Left kidney (tissue), 2 donors: ENCODE measurements around the gene REC114. TPM values are rescaled to one million over a fixed set of nuclear protein-coding genes. Genes with fewer than 3 reads are reported as not detected.
"Not testable (repeated sequence)": the region's sequence is repeated elsewhere in the genome, so short reads cannot be mapped to it uniquely, and the experiment has no call there.

Experiments
- DNase-seq: peaks from one replicate; pipeline ENCODE4 v3.0.0-alpha.2; 2013
- polyA plus RNA-seq: library from polyadenylated mRNA; unstranded; fragments of 120-200 nt; gene quantifications from one replicate; pipeline ENCODE4 v1.2.1, GENCODE V29; 2013; ENCODE audit not compliant: insufficient read length

The REC114 gene
- polyA plus RNA-seq, 1 donor, result not detected

DNA sequence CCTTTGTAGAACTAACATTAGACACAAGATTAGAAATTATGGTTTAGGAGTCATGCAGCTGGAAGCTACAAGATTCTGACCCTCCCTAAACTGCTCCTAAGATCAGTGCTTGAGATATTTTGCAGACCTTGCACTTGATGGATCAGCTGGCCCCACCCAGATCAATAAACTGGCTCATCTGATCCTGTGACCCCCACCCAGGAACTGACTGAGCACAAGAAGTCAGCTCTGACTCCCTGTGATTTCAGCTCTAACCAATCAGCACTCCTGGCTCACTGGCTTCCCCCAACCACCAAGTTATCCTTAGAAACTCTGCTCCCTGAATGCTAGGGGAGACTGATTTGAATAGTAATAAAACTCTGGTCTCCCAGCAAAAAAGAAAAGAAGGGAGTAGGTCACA lies 134.6 kb downstream of the REC114 start:
- not testable (repeated sequence) for DNase-seq

DNA sequence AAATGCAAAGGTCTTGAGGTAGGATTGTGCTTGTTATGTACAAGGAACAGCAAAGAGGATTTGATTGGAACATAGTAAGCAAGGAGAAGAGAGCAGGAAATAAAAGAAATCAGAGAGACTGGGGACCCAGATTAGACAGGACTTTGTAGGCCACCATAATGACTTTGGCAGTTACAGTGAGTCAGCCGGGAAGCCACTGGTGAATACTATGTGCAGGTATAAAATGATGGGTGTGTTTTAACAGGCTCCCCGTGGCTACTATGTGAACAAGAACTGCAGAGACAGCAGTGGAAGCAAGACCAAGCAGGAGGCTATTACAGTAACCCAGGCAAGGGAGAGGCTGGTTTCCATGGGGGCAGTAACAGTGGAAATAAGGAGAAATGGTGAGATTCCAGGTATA lies 135.1 kb downstream of the REC114 start:
- no peak for DNase-seq

DNA sequence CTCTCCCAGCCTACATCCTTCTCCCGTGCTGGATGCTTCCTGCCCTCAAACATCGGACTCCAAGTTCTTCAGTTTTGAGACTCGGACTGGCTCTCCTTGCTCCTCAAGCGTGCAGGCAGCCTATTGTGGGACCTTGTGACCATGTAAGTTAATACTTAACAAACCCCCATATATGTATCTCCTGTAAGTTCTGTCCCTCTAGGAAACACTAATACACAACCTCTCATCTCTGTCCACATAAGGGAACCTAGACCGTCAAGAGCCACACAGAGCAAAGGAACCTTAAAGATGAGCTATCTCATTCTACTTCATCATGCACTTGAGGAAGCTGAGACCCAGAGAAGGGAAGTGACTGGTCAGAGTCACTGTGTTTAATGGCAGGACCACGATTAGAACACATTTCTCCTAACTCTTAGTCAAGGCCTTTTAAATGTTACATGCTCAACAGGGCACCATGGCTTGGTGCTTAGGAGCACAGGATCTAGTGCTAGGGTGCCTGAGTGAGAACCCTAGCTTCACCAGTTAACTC lies 140.0 kb downstream of the REC114 start:
- DNase-seq, result no peak

DNA sequence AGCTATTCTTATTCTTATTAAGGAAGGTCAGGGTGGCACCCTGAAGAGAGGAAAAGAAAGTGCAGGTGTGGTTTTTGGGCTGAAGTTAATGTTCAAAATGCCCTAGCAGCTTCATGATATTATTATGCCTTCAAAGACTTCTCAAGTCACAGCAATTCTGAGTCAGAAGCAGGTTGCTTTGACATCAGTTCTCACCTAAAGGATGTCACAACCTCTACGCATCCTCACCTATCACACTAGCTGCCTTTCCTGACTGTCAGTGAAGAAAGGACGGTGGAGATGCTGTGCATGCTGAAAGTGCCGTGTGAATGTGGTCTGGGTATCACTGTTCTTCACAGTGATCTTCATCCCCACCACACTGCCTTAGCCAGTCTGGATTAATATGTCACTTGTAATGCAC lies 140.6 kb downstream of the REC114 start:
- DNase-seq, result no peak

DNA sequence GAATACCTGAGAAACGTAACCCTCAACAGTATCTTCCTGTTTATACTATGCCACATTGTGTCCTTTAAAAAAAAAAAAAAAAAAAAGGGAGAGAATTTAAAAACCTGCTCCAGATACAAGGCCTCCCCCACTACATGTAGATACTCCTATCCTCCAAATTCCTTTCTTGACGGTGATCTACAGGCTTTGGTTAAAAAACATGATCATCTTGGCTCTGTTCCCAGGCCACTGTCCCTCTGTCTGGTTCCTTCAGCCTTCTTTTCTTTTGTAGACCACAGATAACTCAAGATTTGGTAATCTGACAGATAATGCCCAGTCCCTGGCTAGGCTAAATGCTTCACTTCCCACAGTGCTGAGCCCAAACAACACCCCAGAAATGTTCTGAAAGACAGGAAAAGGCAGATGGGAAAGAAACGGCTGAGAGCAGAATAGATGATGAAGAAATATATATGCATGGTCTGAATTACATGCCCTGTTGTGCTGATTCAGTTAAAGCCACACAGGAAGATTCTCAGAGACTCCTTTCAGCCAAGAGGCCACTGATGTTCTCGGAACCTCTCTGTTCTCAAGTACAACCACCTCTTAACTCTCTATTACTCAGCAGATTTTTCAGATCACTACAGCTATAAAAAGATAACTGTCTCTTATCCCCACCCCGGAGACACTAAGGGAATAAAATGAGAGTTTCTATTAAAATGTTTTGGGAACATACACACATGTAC lies 141.9 kb downstream of the REC114 start:
- no peak for DNase-seq

DNA sequence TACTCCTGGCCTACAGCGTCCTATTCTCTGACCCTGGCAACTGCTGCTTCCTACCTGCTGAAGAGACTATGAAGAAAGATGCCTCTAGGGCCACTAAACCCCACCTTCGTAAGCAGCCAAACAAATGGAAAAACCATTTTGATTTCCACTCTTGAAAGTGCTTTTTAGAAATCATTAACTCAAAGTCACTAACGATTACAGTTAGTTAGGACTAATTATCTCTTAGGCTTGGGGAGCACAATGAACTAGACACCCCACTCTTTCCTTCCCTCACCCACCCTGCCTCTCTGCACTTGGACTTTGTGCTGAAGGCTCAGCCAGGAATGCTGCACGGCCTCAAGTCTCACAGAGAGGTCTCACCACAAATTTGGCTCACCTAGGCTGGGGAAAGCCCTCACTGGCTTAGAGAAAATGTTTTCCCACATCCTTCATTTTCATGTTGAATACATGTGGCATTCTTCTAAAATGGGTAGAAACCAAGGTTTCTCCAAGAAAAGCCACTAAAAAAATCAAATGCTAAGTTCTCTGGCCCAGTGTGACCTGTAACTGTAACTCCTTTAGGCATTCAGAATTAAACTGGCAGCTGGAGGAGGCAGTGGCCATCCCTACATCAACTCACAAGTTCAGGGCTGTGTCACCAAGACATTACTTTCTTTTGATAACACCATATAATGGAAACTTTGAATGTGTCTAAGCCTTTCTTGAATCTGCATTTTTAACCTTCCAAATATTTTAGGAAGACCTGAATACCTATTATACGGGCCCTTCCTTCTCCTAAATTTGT lies 143.1 kb downstream of the REC114 start:
- no peak for DNase-seq

DNA sequence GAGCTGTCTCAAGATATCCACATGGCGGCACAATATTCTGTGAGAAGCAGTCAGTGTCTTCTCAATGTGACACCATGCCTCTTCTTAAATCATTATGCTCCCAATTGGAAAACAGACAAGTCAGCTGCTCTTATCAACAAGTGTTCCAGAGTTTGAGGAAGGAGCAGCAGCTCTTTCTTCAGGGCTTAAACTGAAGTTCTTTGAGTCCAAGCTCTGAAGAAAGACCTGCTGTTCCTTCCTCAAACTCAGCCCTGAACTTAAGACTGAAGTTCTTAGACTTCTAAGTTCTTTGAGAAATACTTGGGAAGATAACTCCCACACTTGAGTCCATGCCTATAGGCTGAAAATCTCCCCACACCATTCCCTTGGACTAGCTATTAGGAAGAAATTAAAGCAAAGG lies 146.8 kb downstream of the REC114 start:
- DNase-seq, result no peak

DNA sequence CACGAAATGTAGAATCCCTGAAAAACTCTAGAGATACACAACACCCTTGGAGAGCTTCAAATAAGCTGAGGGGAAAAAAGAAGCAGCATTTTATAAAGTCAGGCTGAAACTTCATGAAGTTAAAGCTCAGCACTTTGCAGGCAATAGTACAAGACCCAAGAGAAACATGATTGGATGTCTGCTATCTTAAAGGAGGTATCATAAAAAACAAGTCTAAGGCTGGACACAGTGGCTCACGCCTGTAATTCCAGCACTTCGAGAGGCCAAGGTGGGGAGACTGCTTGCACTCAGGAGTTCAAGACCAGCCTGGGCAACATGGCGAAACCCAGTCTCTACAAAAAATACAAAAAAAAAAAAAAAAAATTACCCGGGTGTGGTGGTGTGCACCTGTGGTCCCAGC lies 147.3 kb downstream of the REC114 start:
- DNase-seq, result no peak

DNA sequence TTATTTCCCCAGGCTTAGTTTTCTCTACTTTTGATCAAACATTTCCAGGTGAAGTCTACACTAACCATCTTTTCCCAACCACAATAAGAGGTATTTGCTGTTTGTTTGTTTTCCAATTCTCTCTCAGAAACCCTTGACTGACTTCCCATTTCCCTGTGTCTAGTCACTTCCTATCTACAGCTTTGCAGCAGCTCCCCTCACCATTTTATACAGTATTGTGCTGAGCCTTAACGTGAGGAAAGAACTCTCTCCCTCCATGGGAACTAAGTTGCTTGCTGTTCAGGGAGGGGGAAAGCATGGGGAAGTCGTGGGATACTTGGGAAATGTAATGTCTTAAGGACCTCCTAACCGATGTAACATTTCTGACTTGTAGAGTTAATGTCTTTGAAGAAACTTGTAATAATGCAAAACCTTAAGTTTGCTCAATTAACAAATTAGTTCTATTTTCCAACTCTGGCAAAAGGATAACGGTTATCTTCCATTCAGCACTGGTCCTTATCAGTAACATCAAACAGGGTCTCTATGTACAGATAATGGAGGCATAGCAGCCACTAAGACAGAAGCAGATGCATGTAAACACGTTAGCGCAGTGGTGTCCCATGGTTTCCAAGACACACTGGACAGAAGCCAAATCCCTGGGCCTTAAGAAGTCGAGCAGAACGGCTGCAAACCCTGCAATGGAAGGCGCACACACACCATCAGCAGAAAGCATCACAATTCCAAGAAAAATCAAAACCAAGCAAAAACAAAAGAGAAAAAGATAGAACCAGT lies 150.5 kb downstream of the REC114 start:
- DNase-seq, result peak; percentile 40

DNA sequence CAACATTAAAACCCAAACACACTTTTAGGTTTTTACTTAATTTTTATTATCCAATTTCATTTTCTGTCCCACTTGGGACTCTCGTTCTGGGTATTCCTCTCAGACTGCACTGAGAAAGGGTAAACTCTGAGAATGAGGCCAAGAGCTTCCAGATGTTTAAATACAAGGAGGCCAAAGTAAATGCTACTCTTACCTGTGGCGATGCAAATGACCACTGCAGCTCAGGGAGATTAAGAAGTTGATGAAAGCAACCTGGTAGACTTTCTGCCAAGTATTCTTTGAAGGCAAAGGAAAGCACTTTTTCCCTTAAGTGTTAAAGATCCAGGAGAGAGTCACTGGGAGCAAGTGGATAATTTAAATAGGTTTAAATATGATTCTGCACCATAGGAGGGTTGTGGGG lies 151.1 kb downstream of the REC114 start:
- DNase-seq, result no peak

DNA sequence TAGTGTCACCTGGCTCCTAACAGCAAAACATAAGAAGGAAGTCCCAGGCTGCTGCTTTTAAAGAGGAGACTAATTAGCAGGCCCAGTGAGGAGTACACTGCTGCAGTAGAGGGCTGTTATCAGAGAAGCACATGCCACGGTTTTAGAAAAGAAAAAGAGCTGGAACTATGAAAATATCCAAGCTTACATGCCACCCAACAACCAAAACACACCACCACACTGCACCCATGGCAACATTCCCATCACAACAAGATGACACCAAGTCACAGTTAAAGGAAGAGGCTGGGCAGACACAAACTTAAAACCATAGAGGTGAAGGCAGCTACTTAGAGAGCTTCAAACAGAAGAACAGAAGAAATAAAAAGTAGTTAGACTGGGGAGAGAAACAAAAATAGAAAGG lies 153.2 kb downstream of the REC114 start:
- DNase-seq, result no peak

DNA sequence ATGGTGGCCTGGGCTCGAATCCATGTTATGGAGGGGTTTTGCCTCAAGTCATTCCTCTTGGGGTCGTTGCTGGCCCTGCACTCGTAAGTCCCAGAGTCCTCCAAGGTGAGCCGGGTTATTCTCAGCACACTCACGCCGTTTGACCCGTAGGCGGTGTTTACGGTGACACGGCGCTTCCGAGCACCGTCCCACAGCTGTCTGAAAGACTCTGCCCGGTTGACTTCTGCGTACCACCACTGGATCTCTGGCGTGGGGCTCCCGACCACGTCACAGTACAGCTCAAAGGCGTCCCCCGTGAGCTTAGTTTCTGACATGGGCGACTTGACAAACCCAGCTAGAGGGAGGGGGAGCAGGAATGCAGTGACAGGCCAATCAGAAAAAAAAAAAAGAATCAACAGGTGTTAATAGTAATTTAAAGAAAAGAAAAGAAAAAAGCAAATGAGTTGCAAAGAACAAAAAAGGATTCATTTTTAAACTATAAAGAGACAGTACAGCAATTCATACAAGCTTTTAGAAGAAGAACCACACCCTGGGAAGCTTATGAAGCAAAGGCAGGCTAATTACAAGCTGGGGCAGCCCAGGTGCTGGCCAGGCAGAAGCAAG lies 154.2 kb downstream of the REC114 start:
- DNase-seq, result no peak

DNA sequence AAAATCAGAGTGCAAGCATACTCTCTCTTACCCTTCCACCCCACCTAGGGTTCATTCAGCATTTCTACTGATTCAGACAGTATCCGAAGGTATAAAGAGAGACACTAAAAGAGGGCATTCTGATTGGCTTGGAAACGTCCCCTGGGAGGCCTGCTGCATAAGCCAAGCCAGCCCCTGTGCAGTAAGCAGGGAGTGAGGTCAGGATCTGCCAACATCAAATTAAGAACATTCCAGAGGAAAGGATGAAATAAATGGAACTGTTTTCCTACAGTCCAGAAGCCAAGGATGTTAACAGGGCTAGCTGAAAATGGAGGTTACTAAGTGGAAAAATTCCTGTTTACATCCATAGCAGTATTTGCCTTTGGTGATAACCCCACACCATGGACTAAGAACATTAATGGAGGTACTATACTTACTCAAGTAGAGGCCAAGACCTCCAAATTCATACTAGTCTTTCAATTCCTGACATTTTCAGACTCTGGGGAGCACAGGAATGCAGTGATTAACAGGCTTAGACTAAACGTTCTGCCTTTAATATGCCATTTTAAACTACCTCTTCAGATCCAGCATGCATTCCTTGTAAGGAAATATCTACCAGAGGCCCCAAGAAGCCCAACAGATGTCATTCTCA lies 155.7 kb downstream of the REC114 start:
- DNase-seq, result peak; percentile 35

DNA sequence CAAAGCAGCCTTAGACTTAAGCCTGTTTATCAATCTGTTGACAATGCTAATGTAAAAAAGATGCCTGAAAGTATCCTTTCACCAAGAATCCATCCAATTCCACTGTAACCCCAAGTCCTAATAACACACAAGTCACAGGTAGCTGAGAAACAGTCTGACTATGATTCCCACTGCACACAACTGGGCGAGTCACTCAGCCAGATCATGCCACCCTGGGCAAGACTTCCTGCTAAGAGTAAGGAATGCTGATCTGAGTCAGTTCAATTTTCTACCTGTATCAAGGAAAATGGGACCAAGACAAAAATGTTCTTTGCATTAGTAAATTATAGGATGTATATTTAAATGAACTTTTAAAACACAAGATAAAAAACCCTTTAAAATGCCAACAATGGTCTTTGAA lies 157.0 kb downstream of the REC114 start:
- no peak for DNase-seq

DNA sequence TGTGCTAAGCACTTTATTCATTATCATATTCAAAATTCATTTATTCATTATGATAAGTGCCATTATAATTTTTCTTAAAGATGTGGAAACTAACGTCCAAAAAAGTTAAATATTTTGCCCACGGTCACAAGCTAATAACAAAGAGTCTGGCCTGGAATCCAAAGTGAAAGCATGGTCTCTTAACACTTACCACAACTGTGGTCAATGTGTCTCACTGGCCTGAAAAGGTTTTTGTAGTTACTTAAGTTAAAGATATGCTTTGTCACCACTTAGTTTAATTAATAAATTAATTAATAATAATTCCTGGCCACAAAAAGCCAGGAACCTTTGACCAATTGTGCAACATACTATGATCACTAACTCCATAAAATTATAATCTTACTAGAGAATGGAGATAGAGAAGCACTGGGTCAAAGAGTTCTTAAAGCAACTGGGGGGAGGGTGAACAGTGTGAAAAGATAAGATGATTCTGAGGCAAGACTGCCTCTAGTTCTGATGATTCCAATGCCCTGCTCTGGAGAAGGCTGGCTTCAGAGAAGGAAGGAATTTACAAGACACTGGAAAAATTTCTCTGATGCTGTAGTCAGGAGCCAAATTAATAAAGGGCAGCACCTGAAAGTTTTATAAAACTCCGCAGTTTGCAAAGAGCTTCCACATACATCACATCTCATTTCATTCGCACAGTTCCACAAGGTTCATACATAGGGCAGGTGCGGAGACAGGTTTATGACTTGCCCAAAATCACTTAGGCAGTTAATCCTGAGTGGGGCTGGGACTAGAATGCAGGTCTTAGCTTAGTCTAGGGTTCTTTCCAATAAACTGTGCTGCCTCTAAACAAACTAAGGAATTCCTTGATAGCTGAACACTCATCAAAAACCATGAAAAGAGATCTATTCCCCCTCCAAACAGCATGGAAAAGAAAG lies 157.7 kb downstream of the REC114 start:
- DNase-seq, result no peak

DNA sequence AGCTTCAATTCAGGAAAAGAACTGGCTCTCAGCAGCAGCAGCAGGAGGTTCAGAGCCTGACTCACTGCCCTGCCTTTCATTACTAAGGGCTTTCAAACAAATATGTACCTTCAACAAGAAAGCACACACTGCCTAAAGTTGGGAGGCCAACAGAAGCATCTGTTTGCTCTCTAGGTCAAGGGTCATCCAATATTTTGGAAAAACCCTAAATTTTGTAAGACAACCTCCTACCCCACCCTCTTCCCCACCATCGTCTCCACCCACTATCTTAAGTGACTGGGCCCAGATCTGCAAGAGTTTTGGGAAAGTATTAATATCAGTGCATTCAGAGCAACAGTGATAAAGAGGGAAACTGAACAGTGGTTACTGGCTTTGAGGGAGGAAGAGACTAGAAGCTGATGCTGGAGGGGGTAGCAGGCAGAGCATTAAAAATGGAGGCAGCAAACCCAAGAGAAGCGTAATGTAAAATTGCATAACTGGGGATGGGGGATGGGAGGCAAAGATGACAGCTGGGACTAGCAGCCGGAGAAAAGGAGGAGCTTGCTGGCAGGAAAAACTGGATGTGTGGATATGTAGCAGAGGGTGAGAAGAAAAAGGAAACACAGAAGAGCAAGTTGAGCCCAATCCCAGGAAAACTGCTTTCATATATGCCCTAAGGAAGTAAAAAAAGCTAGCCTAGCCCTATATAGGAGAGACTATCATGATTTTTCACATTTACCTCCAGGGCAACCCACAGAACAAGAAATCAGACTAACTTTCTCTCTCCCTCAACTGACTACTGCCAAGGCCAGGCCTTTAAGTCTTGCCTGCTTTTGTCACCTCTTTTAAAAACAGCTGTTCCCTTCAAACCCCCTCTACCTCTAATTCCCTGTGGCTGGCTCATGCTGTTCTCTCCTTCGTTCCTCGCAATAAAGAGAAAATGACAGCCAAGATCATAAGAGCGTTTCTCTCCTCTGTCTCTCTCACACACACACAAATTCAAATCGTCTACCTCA lies 158.8 kb downstream of the REC114 start:
- DNase-seq, result no peak

DNA sequence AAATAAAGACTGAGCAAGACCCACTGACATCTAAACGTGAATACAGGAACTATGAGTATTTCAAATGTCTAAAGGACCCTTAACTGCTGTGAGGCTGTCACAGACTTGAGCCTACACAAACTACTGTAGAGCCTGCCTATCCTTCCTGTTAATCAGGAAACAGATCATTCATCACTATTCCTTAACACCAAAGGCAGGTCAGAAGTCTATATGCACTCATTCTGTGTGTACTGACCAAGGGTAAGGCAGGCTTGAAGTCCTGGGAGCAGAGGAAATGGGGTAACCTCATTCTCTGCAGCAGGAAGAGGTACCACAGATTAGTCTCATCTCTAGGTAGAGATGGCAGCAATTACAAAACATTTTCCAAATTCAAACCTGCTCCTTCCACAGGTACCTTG lies 159.5 kb downstream of the REC114 start:
- DNase-seq, result no peak

DNA sequence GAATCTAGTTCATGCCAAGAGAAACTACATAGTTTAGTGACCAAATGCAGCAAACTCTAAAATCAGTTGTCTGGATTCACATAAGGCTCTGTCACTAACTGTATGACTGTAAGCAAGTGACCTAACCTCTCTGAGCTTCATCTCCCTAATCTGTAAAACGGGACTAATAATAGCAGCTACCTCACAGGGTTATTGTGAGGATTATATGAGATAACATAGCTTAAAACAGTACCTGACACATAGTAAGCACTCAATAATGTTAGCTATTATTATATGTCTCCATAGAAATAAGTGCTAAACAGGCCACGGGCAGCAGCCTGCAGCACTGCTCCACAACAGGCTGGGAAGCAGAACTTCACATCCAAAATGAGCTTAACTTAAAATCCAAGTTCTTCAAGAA lies 160.0 kb downstream of the REC114 start:
- DNase-seq, result no peak

DNA sequence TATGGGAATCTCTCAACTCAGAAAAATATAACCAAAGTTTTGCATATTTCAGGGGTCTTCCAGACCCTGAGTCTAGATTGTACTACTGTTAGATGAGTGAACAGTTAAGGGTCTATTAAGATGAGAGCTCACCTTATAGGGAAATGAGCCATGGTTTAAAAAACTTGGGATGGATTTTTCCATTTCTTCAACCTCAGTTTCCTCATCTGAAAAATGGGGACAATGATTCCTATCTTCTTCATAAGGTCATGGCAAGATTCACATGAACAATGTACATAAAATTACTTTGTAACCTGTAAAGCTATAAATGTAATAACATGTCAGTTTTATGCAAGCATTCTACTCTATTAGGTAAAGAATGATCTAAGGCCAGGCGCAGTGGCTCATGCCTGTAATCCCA lies 161.5 kb downstream of the REC114 start:
- DNase-seq, result no peak
